GM12801 (cell line): Measurements from ENCODE around the gene MED15.

Experiments used
- TF ChIP-seq, protein P1 (sequence below): IDR thresholded peaks from one replicate; pipeline ENCODE4 v1.5.1; 2011; ENCODE audit warnings: control low read depth; ENCODE audit not compliant: insufficient read length; ENCODE audit errors: extremely low read depth

MED15 gene

DNA sequence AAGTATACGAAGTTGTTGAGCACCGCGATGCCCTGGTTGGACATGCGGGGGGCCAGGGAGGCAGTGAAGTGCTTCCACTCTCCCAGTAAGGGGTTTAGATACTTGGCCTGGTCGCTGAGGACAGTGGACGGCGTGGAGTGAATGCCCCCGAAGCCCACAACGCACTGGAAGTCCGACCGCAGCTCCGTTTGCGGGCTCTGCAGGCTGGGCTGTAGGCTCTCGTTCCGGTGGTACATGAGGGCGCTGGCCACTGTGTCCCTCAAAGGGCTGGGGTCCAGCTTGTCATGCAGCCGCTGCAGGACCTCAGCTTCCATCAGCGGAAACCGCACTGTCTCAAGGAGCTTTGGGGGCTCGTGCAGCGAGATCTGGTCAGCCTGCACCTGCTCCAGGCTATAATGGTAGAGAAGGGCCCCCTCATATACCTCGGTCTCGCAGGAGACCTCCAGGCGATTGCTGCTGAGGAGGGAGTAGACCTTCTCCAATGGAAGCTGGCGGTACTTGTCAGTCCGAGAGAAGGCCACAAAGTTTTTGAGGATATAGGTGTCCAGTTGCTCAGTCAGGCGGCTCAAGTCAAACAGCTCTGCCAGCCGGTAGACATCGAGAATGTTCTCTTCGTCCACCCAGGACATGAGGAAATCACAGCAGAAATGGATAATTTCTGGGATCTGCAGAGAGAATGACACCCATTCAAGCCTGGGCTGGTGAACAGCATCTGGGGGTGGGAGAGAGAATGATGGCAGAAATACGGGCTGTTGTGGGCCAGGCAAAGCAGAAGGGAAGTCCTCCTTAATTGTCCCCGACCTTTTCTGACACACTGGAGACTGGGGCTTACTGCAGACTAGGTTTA is 42.3 kb upstream of the MED15 start:
- TF ChIP-seq, protein P1, sequence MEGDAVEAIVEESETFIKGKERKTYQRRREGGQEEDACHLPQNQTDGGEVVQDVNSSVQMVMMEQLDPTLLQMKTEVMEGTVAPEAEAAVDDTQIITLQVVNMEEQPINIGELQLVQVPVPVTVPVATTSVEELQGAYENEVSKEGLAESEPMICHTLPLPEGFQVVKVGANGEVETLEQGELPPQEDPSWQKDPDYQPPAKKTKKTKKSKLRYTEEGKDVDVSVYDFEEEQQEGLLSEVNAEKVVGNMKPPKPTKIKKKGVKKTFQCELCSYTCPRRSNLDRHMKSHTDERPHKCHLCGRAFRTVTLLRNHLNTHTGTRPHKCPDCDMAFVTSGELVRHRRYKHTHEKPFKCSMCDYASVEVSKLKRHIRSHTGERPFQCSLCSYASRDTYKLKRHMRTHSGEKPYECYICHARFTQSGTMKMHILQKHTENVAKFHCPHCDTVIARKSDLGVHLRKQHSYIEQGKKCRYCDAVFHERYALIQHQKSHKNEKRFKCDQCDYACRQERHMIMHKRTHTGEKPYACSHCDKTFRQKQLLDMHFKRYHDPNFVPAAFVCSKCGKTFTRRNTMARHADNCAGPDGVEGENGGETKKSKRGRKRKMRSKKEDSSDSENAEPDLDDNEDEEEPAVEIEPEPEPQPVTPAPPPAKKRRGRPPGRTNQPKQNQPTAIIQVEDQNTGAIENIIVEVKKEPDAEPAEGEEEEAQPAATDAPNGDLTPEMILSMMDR = no peak

DNA sequence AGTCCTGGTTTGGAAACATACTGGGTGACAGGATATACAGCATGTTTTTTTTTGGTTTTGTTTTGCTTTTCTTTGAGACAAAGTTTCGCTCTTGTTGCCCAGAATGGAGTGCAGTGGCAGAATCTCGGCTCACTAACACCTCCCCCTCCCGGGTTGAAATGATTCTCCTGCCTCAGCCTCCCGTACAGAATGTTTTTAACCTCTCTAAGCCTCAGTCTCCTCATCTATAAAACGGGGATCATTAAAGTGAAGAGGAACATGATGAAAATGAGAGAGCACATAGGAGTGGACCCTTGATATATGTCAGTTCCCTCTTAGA is 41.7 kb upstream of the MED15 start:
- TF ChIP-seq, protein P1 = no peak

GRCh38 chr22:20466659-20467379 is 40.6 kb upstream of the MED15 start:
- TF ChIP-seq, protein P1 = no peak

DNA sequence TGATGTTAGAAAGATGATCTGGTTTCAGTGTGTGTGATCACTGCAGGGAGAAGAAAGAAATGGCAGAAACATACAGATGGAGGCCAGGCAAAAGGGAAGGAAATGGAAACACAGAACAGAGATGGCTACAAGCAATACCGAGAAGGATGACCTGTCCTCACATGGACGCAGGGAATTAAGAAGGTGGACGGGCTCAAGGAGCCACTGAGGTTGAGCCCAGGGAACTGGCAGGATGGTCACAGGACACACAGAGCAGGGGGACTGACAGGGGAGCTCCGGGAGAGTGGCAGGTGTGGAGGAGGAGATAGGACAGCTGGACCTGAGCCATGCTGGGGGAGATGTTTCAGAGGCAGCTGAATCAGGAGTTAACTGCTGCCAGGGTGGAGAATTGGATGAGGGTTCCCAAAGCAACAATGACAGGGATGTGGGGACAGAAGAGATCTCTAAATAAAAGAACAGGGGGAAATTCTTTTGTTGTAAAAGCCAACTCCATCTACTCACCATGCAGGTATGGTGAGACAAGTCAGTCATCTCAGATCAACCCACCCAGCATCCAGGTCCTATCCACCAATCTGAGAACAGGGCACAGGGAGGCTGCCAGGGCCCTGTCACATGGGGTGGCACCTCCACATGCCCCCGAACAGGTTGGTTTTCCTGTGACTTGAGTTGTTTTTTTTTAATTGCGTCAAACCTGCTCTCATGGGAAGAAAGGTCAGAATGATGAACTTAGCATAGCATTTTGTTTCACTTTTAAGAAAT is 38.1 kb upstream of the MED15 start:
- TF ChIP-seq, protein P1 = no peak

DNA sequence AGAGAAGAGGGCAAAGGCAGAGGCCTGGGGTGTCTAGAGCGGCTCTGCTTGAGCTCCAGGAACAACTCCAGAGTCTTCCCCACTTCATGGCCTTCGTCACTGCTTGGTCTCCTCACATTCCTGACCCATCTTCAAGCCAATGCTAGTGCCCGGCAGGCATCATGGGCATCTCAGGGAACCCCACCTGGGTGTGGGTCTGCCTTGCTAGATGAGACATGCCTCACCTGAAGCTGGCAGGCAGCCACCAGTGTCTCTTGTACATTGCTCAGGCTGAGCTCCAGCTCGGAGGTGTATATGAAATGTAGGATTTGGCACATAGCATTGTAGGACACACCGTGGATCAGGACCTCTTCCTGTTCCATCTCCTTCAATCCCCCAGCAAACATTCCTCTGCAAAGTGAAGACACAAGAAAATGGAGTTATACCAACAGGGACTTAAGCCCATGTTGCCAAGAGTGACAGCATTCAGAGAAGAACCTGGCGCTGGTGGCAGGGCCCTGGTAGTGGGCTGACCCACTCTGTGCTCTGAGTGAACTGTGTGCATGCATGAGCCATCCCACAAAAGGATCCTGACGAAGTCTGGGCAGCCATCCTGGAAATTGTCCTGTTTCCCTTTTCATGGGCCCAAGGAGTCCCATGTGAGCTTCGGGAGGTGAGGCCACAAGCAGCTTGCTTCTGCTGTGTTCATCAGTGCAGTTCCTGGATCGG is 36.1 kb upstream of the MED15 start:
- TF ChIP-seq, protein P1 = no peak

DNA sequence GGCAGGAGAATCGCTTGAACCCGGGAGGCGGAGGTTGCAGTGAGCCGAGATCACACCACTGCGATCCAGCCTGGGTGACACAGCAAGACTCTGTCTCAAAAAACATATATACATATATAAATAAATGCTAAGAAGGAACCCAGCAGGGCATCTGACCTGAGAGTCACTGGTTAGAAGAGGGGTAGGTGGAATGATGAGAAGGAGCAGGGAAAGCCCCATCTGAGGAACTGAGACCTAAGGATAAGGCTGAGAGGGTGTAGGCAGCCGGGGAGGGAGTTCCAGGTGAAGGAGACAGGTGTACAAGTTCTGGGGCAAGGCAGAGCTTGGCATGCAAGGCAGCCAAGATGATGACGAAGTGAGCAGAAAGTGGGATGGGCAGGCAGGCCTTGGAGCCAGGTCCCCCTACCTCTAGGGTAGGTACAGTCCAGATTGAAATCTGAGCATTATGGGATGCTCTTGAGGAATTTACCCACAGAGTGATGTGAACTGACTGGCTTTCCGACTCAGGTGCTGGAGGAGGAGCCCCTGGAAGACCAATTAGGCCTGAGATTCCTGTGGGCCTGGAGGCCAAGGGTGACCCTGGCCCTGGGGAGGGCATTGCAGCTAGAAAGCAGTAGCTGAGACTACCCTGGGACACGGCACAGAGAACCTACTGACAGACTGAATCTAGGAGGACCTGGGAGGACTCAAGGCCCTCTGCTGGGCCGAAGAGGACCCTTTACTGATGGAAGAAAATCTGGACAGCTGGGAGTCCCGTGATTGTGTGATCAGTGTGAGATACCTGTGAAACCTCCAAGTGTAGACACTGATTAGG is 34.6 kb upstream of the MED15 start:
- TF ChIP-seq, protein P1 = no peak
